HFF-Myc (cell line): Measurements from ENCODE around the gene FASTKD1.
A peak's percentile ranks its signal among the peaks of the same experiment; 100 is the strongest.
"Not testable (repeated sequence)": the region's sequence is repeated elsewhere in the genome, so short reads cannot be mapped to it uniquely, and the experiment has no call there.

ENCODE experiments used
- DNase-seq: peaks from one replicate; pipeline ENCODE4 v3.0.0-alpha.2; 2011; ENCODE audit warnings: low read depth; ENCODE audit errors: extremely low read depth
- H3K4me3 ChIP-seq: replicated peaks from 2 replicates; pipeline ENCODE4 v1.5.1; 2011; ENCODE audit warnings: low read depth, mild to moderate bottlenecking, control low read depth, low read length
- CTCF ChIP-seq: IDR thresholded peaks from 2 replicates; pipeline ENCODE4 v1.5.1; 2012; ENCODE audit warnings: mild to moderate bottlenecking, low read depth, low read length, control low read depth; ENCODE audit errors: missing control alignments

FASTKD1 gene

GRCh38 chr2:169583518-169583917, 9.9 kb upstream of the FASTKD1 start:
- no peak for TF ChIP-seq CTCF
- no peak for DNase-seq
- H3K4me3 ChIP-seq, result no peak overlapping the region

DNA sequence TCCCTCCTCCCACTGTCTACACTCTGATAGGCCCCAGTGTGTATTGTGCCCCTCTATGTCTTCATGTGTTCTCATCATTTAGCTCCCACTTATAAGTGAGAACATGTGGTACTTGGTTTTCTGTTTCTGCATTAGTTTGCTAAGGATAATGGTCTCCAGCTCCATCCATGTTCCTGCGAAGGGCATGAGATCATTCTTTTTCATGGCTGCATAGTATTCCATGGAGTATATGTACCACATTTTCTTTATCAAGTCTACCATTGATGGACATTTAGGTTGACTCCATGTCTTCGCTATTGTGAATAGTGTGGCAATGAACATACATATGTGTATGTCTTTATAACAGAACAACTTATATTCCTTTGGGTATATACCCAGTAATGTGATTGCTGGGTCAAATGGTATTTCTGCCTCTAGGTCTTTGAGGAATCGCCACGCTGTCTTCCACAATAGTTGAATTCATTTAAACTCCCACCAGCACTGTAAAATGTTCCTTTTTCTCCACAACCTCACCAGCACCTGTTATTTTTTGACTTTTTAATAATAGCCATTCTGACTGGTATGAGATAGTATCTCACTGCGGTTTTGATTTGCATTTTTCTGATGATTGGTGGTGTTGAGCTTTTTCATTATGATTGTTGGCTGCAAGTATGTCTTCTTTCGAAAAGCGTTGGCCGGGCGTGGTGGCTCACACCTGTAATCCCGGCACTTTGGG, 9.0 kb upstream of the FASTKD1 start:
- DNase-seq, H3K4me3 ChIP-seq: not testable (repeated sequence)

GRCh38 chr2:169579044-169579443, 5.4 kb upstream of the FASTKD1 start:
- DNase-seq, result no peak
- no peak for TF ChIP-seq CTCF
- no peak overlapping the region for H3K4me3 ChIP-seq

GRCh38 chr2:169575264-169575663, 1.6 kb upstream of the FASTKD1 start:
- not testable (repeated sequence) for DNase-seq, H3K4me3 ChIP-seq

DNA sequence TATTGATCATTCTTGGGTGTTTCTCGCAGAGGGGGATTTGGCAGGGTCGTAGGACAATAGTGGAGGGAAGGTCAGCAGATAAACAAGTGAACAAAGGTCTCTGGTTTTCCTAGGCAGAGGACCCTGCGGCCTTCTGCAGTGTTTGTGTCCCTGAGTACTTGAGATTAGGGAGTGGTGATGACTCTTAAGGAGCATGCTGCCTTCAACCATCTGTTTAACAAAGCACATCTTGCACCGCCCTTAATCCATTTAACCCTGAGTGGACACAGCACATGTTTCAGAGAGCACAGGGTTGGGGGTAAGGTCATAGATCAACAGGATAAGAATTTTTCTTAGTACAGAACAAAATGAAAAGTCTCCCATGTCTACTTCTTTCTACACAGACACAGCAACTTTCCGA, 874 bp upstream of the FASTKD1 start:
- not testable (repeated sequence) for H3K4me3 ChIP-seq, DNase-seq

DNA sequence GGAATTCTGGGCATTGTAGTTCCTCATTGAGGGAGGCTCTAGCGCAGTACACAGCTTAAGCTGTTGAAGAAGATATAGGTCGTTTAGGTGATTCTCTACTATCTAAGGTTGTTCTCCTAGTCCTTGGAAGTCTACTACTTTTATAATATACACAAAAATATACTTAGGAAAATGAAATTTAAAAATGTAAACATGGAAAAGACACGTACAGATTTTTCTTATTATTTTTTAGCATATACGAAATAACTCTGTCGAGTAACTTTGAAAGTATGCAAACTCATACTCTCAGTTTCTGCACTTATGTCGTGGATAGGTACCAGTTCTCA, 272 bp upstream of the FASTKD1 start:
- no peak for DNase-seq
- no peak for TF ChIP-seq CTCF
- H3K4me3 ChIP-seq, result peak overlapping the region; percentile 80

DNA sequence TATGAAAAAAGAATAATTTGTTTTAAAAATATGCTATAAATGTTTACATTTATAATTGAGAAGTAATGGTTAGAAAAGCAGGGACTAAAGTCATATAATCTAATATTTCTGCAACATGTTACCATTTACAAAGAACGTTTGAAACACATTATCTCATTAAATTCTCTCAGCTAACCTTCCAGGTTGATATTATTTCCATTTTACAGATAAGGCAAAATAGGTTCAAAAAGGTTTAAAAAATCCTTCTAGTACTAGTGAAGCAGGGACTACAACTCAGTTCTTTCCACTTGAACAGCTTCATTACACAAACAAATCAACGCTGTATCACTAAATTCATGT, 875 bp downstream of the FASTKD1 start:
- peak overlapping the region; percentile 80 for H3K4me3 ChIP-seq
- TF ChIP-seq CTCF, result no peak
- no peak for DNase-seq

- DNase-seq, result no peak
- no peak for TF ChIP-seq CTCF
- peak overlapping the region; percentile 80; the same call in 1 of the 2 replicates for H3K4me3 ChIP-seq
Observed at GRCh38 chr2:169572189-169572588, 1.5 kb downstream of the FASTKD1 start.

DNA sequence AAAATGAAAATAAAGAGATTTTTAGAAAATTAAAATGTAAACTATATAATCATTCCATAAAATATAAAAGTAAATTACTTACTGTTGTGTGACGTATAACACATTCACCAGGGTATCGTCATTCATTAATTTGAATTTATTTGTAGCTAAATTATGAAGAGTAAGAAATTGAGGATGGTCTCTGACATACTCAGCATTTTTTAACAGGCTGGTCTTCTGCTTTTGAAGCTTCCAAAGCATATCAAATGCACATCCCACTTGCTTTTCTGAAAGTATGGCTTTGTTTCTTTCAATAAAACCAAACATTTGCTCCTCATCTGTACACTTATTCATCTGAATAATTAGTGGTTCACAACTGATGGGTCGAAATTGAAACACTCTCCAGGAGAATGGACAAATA, 2.1 kb downstream of the FASTKD1 start:
- H3K4me3 ChIP-seq, result no peak overlapping the region
- no peak for DNase-seq
- TF ChIP-seq CTCF, result no peak

- DNase-seq, H3K4me3 ChIP-seq: not testable (repeated sequence)
Observed at GRCh38 chr2:169570752-169571151, 2.9 kb downstream of the FASTKD1 start.
